GM18498 (cell line): ENCODE results near the gene ADD1.
A peak's percentile ranks its signal among the peaks of the same experiment; 100 is the strongest.
"Not testable (repeated sequence)": the region's sequence is repeated elsewhere in the genome, so short reads cannot be mapped to it uniquely, and the experiment has no call there.

ENCODE experiments used
- ATAC-seq: cut with Tn5 transposase; IDR thresholded peaks from one replicate; pipeline ENCODE4 v1.9.1; 2021; ENCODE audit warnings: mild to moderate bottlenecking, moderate library complexity; ENCODE audit not compliant: unreplicated experiment

The ADD1 gene

DNA sequence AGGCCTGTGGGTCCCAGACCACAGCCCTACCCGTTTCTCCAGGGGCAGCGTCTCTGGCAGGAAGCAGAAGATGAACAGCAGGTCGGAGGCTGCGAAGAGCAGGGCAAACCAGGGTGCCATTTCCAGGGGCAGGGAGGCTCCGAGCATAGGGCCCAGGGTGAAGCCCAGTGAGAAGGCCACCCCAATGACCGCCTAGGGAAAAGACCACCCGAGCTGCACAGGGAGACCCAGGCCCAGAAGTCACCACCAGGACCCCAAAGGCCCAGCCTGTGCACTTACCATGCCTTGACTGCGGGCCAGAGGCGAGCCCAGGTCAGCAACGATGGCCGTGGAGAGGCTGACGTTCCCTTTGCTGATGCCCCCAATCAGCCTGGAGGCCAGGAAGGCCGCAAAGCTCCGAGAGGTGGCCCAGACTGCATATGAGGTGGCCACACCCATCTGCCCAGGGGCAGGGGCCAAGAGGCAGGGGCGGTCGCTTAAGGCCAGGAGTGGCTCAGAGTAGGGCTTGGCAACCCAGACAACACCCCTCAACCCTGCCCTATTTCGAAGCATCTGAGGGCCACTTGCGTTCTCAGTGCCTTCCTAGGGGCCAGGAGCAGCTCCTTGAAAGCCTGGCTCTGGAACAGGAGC is 88.8 kb downstream of the ADD1 start:
- no peak for ATAC-seq

DNA sequence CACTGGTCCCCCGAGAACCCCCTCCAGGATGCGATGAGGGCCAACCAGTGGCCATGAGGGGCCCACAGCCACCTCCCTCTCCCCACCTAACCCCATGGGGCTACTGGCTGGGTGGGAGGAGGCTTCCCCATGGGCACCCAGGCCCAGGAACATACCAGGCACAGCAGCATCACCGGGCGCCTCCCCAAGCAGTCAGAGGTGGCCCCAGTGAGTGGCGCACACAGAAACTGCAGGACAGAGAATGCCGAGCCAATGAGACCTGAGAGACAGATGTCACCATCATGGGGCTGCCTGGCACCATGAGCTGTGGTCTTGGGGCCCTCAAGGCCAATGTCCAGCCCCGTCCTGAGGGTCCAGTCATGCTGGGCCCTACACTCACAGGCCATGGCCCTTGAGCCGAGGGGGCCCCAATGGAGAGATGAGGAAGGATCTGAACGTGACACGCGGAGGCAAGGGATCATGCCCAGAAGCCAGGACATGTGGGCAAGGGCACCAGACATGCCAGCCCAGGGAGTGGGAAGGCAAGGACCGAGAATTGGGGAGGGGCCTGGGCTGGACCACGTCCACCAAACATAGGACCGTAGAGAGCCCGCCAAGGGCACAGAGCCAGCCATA is 89.4 kb downstream of the ADD1 start:
- ATAC-seq: no peak

DNA sequence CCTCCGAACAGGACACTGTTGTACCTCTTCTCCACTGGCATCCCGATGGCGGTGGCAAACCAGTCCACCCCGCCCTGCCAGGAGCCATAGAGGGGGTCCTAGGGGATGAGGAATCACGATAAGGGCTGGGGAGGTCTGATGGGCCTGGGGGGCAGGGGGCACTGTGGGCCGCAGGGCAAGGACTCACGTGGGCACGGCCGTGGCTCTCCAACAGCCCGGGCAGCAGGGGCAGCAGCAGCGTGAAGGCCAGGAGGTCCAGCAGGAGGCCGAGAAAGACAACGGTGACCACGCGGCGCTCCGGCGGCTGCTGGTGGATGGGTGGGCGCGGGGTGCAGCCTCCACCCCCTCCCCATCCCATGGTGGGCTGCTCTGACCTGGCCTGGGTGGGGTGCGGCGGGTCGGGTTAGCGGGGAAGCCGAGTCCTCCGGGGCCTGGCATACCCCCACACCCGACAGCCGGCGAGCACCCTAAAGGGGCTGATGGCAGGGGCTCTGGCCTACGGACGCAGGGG is 90.0 kb downstream of the ADD1 start:
- no peak for ATAC-seq

DNA sequence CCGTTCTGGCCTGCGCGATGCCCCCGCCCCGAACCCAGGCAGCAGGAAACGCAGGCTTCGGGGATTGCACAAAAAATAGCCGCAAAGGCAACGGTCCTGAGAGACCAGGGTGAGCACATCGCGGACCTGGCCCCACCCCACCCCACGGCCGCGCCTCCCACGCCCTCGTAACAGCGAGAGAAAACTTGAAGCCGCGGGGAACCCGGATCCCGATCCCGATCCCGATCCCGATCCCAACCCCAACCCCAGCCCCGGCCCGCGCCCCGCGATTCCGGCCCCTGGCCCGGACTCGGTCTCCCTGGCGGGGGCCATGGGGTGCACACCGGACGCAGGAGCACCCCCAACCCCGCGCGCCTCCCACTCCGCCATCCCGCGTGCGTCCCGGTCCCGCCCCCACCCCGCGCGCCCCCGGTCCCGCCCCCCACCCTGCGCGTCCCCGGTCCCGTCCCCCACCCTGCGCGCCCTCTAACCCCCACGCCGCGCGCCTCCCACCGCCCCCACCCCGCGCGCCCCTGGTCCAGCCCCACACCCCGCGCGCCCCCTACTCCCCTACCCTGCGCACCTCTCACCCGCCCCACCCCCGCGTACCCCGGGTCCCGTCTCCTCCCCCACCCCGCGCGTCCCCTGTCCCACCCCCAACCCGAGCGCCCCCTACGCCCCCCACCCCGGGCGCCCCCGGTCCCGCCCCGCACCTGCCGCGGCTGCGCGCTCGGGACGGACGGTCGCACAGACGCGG is 90.6 kb downstream of the ADD1 start:
- ATAC-seq: no peak

DNA sequence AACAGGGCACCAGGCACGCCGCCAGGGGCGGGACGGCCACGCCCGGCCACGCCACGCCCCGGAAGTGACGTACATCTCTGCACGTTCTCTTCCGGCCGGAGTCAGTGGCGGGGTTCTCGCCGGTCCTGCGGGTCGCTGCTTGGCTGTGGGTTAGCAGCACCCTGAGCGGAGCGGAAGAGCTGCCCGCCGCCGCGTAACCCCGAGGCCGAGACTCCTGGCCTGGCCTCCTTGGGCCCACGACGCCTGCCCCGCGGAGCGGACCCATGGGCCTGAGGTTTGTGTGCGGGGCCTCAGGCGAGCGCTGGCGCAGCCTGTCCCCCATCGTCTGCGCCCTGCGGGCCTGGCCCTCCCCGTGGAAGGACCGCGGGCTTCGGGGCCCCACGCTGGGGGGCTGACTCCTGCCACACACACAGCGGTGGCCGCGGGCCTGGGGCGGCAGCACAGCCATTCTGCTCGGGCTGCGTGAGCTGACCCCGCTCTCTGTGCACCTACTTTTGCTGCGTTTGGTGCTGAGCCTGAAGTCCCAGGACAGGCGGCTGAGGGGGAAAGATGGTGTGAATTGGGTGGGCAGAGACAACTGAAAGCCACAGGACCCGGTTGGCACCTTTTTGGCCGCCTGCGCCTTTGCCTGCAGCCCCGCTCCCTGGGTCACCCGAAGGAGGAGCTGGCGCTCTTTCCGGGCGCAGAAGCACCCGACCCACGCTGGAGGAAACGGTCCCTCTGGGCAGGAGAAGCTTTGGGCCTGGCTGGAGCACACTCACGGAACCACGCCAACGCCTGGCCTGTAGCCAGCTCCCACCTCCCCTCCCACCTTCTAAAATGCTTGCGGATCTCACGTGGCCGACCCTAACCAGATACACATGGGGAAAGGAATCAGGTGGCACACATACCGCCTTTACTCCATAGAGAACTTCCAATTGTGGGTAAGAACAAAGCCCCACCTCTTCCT is 91.4 kb downstream of the ADD1 start:
- ATAC-seq: peak; percentile 56

DNA sequence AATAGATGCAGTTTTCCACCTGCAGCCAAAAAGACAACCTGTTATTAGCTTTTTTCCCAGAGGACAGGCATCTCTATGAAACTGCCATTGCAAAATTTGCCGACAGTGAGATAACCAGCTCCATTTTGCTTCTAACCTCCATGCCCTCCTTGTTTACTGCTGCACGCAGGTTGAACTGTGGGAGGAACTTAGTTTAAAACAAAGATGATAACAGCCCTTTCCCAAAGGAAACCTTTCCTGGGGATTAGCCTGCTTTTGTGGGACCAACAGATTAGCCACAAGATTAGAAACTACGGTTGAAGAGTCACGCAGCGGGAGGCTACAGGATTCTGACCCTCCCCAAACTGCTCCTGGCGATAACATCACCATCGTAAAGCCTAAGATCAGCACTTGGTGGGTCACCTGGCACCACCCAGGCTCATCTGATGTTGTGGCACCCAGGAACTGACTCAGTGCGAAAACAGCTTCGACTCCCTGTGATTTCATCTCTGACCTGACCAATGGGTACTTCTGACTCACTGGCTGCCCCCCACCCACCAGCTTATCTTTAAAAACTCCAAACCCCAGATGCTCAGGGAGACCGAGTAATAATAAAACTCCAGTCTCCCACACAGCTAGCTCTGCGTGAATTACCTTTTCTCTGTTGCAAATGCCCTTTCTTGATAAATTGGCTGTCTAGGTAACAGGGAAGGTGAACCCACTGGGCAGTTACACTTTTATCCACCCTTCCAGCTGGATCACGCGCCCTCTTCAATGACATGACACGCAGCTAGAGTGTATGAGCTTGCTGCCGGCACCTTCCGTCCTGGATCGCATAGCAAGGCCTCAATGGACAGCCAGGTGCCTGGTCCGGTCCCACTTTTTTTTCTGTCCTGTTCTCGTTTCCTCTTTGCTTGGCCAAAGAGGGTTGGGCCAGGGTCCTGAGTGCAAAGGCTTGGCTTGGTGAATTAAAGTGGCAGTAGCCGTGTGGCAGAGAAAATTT is 92.4 kb downstream of the ADD1 start:
- no peak for ATAC-seq

DNA sequence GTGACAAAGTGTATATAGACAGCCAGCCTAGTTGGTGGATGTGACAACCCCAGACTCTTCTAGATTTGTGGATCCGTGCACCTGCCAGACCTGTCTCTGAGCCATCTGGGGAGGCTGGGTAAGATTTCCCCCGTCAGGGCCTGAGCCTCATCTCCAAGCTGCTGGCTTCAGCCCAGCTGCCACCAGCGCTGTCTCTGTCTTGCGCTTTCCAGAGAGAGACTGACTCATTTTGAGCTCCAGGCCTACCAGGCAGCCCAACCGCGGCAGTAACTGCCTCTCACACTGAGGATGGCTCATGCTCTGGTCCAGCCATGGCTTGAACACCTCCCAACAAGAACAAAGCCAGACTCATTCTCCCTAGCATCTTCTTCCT is 93.1 kb downstream of the ADD1 start:
- no peak for ATAC-seq

DNA sequence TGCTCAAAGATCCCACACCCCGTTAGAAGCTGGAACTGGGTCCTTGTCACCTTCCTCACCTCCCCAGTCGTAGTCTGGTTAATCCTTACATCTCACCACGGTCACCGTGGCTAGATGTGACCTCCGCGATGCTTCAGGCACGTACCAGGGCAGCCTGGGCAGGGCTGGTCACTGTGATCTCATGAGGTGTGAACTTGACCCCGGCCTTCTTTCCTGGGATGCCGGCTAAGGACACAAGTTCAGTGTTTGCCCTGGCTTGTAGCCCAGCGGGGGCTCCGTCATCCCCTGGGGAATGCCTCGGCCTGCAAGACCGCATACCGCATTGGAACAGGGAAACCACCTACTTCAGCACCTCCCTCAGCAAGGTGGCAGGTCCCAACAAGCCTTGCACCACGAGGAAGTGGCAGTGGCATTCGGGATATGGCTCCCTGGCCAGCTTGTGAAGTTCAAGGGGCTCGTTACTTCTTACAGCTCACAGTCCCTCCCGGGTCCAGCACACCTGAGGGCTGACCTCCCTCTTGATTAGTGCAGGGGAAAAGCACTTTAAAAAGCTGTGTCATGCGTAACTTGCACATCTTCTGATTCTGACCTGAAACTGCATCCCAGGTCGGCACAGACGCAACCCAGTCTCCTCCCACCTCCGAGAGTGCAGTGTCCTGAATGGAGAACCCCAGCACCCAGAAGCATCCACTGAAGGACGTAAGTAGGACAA is 93.7 kb downstream of the ADD1 start:
- ATAC-seq: no peak

DNA sequence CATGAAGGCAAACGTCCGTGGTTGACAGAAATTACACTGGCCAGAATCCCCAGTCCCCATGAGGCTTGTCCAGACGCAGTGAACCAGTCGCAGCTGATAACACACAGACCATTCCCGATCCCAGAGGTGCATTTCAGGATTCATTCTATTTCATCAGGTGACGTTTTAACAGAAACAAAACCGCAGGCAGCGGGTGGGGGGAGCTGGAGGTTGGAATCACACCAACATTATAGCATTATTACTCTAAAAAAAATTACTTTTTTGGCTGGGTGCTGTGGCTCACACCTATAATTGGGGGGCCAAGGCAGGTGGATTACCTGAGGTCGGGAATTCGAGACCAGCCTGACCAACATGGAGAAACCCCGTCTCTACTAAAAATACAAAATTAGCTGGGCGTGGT is 94.3 kb downstream of the ADD1 start:
- ATAC-seq: no peak

DNA sequence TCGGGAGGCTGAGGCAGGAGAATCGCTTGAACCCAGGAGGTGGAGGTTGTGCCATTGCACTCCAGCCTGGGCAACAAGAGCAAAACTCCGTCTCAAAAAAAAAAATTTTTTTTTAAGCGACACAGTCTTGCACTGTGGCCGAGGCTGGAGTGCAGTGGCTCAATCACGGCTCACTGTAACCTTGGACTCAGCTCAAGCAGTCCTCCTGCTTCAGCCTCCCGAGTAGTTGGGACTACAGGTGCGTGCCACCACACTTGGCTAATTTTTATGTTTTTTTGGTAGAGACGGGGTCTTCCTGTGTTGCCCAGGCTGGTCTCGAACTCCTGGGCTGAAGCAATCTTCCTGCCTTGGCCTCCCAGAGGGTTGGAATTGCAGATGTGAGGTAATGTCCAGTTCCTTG is 94.8 kb downstream of the ADD1 start:
- not testable (repeated sequence) for ATAC-seq

DNA sequence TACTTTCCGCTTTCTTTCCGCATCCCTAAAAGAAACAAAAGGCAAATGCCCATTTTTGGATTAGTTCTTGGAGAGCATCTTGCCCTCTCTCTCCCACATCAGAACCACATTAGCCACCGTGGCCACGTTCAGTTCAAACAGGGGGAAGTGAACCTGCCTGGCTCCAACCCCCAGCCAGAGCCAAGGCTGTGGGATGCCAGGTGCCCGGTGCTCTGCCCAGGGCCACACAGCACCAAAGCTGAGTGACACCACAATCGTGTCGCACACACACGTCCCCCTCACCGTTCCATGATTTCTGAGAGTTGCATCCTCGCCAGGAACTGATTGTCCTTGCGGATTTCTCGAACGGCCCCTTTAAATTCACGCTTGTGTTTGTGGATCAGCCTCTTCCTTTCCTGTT is 95.3 kb downstream of the ADD1 start:
- ATAC-seq: no peak

DNA sequence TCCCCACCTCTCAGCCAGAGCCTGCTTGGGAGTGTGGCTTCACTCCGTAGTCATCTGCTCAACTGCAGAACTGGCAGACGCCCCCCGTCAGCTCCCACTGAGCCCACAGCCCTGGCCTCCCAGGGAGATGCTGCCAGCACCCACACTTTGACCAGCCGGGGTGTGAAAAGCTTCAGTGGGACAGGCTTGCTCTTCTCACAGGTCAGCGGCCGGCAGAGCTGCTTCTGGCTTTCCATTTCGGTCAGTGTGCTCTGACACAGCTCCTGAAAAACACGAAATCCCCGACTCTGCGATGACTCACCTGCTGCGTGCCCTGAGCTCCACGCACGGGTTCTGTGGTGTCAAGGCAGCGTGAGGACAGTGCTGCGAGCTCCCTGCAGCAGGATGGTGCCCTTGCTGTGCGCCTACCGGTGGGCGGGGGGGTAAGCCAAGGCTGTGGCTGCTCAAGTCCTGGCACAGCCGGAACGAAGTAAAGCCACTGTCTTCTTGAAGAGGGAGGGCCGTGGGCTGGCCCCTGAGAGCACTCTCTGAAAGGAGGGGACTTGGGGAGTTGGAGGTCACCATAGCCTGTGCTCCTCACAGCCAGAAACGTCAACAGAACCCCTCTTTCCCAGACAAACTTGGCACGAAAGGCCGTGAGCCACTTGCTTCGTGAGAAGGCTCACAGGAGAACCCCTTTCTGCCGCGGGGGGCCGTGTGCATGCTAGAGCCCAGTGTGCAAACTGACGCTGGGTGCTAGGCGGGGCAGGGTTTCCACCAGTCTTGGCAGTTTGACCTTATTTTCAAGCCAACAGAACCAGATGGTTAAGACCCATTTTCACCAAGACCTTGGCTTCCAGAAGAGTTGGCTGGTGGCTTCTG is 96.0 kb downstream of the ADD1 start:
- no peak for ATAC-seq

DNA sequence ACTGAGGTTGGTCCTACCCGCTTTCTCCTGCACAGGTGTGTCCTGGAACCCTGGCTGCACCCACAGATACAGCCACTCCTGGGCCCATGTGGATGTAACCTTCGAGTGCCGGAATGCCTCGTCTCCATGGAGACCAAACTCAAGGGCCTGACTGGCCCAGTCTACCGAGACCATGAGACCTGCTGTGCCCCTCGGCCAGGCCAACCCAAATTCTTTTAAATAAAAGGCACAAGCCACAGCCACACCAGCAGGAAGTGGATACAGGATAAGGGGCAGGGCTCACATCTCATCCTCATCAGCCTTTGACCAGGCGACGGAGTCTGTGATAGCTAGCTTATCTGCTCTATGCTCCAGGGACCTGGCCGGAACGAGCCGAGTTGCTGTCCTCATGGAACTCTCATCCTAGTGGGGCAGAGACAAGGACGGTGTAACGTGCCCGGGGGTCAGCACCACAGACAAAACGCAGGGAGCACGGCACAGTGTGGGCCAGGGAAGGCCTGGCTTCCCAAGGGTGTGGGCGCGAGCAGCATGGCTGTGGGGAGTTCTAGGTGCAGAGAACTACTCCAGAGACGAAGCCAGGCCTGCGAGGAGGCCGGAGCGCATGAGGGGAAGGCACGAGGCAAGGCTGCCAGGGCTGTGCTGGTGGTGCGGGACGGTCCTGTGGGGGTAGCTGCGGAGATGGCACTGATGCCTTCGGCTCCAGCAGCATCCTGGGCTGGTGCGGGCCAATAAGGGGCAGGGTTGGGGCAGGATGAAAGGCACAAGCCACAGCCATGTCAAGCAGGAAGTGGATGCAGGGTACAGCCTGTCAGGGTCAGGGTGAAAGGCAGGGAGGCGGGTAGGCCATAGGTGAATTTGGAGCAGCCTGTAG is 96.9 kb downstream of the ADD1 start:
- no peak for ATAC-seq

DNA sequence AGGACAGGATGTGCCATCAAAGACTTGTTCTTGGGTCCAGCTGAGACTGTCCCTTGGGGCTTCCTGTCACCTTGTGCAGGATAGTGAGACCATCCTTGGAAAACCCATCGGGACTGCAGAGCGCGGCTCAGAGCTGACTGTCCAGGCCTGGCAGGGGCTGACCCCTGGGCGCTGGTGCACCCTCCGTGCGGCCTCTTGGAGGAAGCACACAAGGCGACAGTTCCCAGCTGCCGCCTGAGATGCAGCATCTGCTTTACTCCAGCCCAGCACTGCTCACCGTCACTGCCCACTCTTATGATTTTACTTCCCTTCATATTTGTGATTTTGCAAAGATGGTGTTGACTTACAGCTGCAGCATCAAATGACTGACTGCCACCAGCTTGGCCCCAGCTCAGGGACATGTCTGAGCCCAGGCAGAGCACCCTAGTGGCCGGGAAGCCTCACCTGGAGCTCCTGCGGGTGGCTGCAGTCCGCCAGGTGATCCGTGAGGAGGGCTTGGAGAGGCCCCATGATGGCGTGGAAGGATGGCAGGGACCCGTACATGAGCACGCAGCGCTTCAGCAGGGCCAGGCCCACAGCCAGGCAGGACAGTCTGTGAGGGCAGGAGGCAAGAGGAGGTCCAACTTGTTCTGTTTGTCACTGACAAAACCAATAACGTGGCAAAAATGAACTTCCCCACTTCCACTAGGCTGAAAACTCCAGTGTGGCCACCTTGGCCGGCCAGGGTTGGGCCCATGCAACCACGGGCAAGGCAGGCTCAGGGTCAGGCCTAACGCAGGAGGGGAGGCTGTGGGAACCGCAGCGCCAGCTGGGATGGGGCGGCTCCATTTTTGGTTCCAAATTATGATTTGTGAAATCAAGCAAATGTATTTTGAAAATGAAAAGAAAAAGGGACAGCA is 97.7 kb downstream of the ADD1 start:
- ATAC-seq: no peak

DNA sequence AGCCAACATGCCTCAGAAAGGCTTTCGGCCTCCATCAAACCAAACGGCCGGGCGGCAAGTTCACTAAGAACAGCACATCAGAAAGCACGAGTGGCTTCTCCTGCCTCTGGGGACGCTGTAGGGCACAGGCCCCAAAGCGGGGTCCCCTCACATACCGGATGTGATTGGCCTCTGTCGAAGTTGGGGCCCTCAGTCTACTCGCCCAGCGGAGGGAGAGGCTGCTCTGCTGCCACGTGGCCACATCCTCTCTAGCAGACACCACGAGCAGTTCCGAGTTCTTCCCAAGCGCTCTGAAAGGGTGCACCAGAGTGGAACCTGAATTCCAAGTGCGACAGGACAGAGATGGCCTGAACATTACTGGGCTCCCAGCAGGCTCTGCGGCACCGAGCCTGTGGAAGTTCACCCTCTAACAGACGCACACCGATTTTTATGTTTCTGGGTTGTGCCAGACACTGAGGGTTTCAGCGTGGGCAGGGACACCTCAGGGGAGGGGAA is 98.4 kb downstream of the ADD1 start:
- no peak for ATAC-seq
